ENCODE measurements around the gene AVL9.

- no peak for TF ChIP-seq CTCF (IDR thresholded peaks at IDR 0.05)
- no peak for TF ChIP-seq POLR2A (IDR thresholded peaks at IDR 0.05)
Measured at GRCh38 chr7:32447218-32447617, 48.1 kb upstream of the AVL9 start.

Measured in gastroesophageal sphincter (tissue), 3 donors.